Loucy (cell line): Measurements from ENCODE around the gene PRSS12.

Source experiments
- H2AFZ ChIP-seq: fragments of 200-600 bp; sonication (generic); 2 replicates; pipeline ENCODE4 v1.6.0; 2016; ENCODE audit warnings: antibody characterized with exemption, mild to moderate bottlenecking, low read length, moderate library complexity
- H3F3A ChIP-seq: fragments of 200-600 bp; 2 replicates; pipeline ENCODE4 v1.6.0; 2016; ENCODE audit warnings: antibody characterized with exemption, low read depth, mild to moderate bottlenecking
- H3K27me3 ChIP-seq: fragments of 200-600 bp; sonication (generic); 2 replicates; pipeline ENCODE4 v1.6.1; 2014; ENCODE audit warnings: low read length, mild to moderate bottlenecking; ENCODE audit not compliant: insufficient read depth, poor library complexity, severe bottlenecking
- H3K36me3 ChIP-seq: fragments of 200-600 bp; sonication (generic); 2 replicates; pipeline ENCODE4 v1.6.1; 2016; ENCODE audit warnings: low read length; ENCODE audit not compliant: insufficient read depth
- H3K4me1 ChIP-seq: fragments of 200-600 bp; sonication (generic); 2 replicates; pipeline ENCODE4 v1.5.1; 2014; ENCODE audit warnings: low read length, mild to moderate bottlenecking; ENCODE audit not compliant: insufficient read depth, poor library complexity, severe bottlenecking
- H3K4me2 ChIP-seq: fragments of 200-600 bp; sonication (generic); 2 replicates; pipeline ENCODE4 v1.6.0; 2014; ENCODE audit warnings: antibody characterized with exemption, low read length, low read depth, mild to moderate bottlenecking; ENCODE audit not compliant: poor library complexity, severe bottlenecking
- H3K4me3 ChIP-seq: fragments of 200-600 bp; sonication (generic); 2 replicates; pipeline ENCODE4 v1.5.1; 2014; ENCODE audit warnings: low read length, mild to moderate bottlenecking, mixed read lengths; ENCODE audit not compliant: poor library complexity, severe bottlenecking
- H3K79me2 ChIP-seq: fragments of 200-600 bp; sonication (generic); 2 replicates; pipeline ENCODE4 v1.6.1; 2014; ENCODE audit warnings: low read length; ENCODE audit not compliant: insufficient read depth
- H3K9ac ChIP-seq: fragments of 200-600 bp; sonication (generic); 2 replicates; pipeline ENCODE4 v1.6.0; 2014; ENCODE audit warnings: mild to moderate bottlenecking, low read depth, low read length, moderate library complexity; ENCODE audit not compliant: poor library complexity, severe bottlenecking
- H3K9me2 ChIP-seq: fragments of 200-600 bp; sonication (generic); replicated peaks from 2 replicates; pipeline ENCODE4 v1.6.1; 2016; ENCODE audit warnings: low read depth, low read length, mixed read lengths
- H3K9me3 ChIP-seq: fragments of 200-600 bp; sonication (generic); 2 replicates; pipeline ENCODE4 v1.6.1; 2014; ENCODE audit warnings: mild to moderate bottlenecking, antibody characterized with exemption, low read length, low read depth; ENCODE audit not compliant: insufficient read depth
- H4K20me1 ChIP-seq: fragments of 200-600 bp; sonication (generic); 2 replicates; pipeline ENCODE4 v1.6.0; 2014; ENCODE audit warnings: antibody characterized with exemption, low read length, mild to moderate bottlenecking; ENCODE audit not compliant: insufficient read depth, poor library complexity, severe bottlenecking
- EZH2phosphoT487 ChIP-seq: fragments of 200-600 bp; IDR thresholded peaks from 2 replicates; pipeline ENCODE4 v1.6.1; 2018; ENCODE audit warnings: antibody characterized with exemption, mild to moderate bottlenecking, moderate library complexity, borderline replicate concordance
- TF ChIP-seq, protein P1 (sequence below): fragments of 200-600 bp; sonication (generic); conservative IDR thresholded peaks from 2 replicates; pipeline ENCODE4 v1.5.1; 2014; ENCODE audit warnings: mild to moderate bottlenecking, antibody characterized with exemption, low read length

PRSS12 gene

DNA sequence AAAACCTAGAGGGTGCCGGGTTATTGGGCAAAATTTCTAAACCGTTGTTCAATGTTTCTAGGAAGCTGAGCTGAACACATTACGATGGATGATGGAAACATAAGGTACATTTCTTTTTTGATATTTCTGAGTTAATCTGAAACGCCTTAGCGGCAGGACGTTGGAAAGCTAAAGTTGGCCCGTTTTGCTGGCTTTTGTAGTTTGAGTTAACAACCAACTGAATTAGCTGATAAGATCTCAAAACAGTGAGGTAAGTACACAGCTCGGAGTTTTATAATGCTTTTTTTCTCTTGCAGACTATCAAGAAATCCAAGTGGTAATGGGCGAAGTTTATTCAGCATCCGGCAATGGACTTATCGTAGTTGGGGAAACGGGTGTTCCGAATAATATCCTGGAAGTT is 73.5 kb downstream of the PRSS12 start:
- no peaks in the 10 kb centered on the region for H3K9me3 ChIP-seq
- peak overlapping the region; percentile 82 for H3K4me2 ChIP-seq
- peaks cover 8% of the 10 kb centered on the region; the same call in 1 of the 2 replicates for H3K36me3 ChIP-seq
- H3K27me3 ChIP-seq = no peaks in the 10 kb centered on the region
- H3K4me1 ChIP-seq = peaks cover 26% of the 10 kb centered on the region
- peak overlapping the region; percentile 83 for H2AFZ ChIP-seq
- H4K20me1 ChIP-seq = peaks cover 34% of the 10 kb centered on the region
- peak overlapping the region; percentile 92 for H3K9ac ChIP-seq
- H3K79me2 ChIP-seq = peaks cover 35% of the 10 kb centered on the region
- no peaks in the 10 kb centered on the region for H3K9me2 ChIP-seq
- H3K4me3 ChIP-seq = peak overlapping the region; percentile 91
- H3F3A ChIP-seq = 0 out of 2 replicates have a peak, but pooled peaks cover 3% of the 10 kb centered on the region
- no peak for TF ChIP-seq EZH2phosphoT487
- TF ChIP-seq, protein P1, sequence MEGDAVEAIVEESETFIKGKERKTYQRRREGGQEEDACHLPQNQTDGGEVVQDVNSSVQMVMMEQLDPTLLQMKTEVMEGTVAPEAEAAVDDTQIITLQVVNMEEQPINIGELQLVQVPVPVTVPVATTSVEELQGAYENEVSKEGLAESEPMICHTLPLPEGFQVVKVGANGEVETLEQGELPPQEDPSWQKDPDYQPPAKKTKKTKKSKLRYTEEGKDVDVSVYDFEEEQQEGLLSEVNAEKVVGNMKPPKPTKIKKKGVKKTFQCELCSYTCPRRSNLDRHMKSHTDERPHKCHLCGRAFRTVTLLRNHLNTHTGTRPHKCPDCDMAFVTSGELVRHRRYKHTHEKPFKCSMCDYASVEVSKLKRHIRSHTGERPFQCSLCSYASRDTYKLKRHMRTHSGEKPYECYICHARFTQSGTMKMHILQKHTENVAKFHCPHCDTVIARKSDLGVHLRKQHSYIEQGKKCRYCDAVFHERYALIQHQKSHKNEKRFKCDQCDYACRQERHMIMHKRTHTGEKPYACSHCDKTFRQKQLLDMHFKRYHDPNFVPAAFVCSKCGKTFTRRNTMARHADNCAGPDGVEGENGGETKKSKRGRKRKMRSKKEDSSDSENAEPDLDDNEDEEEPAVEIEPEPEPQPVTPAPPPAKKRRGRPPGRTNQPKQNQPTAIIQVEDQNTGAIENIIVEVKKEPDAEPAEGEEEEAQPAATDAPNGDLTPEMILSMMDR = no peak

DNA sequence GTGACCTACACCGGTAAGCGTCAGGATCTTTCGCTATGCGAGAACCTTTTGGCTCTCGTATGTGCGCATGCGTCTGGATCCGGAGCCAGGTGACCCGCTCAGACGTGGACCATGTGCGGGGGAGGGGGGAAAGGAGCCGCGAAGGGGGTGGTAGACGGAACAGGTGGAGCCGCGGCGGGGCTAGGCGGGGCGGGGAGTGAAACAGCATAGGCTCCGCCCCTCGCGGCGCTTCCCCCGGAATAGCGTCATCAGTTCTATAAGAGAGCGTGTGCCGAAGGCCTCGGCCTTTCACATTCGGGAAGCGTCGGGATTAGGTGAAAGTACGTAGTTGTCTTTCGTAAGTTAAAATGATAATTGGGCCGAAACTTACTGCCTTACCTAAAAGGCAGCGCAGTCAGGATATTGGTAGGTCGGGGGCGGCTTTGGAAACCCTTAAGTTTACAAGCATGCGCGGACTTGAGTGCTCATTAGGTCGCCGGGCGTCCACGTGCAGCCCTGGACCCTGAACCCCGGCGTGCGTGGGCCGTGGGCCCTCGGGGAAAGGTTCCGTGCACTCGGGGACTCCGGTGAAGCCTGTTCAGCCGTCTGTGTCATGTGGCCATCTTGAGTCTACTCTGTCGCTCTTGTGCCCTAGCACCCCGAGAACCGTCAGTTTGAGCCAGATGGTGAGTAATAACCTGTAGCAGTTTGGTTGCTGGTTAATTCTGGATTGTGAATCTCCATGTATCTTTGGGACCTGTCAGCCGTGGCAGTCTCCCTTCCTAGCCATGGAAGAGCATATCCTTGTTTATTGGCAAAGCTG is 74.1 kb downstream of the PRSS12 start:
- Histone ChIP-seq H3K9me3 (no peaks in the 10 kb centered on the region), H3F3A (0 out of 2 replicates have a peak, but pooled peaks cover 3% of the 10 kb centered on the region), H3K9me2 (no peaks in the 10 kb centered on the region), H2AFZ (peak overlapping the region; percentile 83), H3K27me3 (no peaks in the 10 kb centered on the region), H3K4me2 (peak overlapping the region; percentile 82), H3K4me1 (peaks cover 28% of the 10 kb centered on the region), H3K9ac (peak overlapping the region; percentile 92), H3K36me3 (peaks cover 8% of the 10 kb centered on the region; the same call in 1 of the 2 replicates), H3K79me2 (peaks cover 35% of the 10 kb centered on the region), H3K4me3 (peak overlapping the region; percentile 91), H4K20me1 (peaks cover 34% of the 10 kb centered on the region)
- no peak for TF ChIP-seq EZH2phosphoT487
- TF ChIP-seq, protein P1 = no peak

DNA sequence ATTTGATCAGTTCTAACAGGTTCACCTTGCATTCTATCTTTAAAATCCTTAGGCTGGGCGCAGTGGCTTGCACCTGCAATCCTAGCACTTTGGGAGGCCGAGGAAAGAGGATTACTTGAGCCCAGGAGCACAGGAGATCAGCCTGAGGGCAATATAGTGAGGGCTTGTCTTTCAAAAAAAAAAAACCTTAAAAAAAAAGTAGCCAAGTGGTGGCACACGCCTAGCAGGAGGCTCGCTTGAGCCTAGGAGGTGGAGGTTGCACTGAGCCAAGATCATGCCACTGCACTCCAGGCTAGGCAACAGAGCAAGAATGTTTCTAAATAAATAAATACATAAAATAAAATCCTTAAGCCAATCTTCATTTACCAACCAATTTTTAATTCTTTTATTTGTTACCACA is 75.6 kb downstream of the PRSS12 start:
- no peaks in the 10 kb centered on the region for H3K27me3 ChIP-seq
- H2AFZ ChIP-seq = no peak overlapping the region
- H3K9ac ChIP-seq = peak overlapping the region; percentile 92
- no peaks in the 10 kb centered on the region for H3K9me2 ChIP-seq
- peak overlapping the region; percentile 91 for H3K4me3 ChIP-seq
- no peaks in the 10 kb centered on the region for H3F3A ChIP-seq
- H3K9me3 ChIP-seq = no peaks in the 10 kb centered on the region
- peaks cover 33% of the 10 kb centered on the region for H4K20me1 ChIP-seq
- peaks cover 35% of the 10 kb centered on the region for H3K79me2 ChIP-seq
- TF ChIP-seq, protein P1 = no peak
- H3K36me3 ChIP-seq = peaks cover 8% of the 10 kb centered on the region; the same call in 1 of the 2 replicates
- peaks cover 30% of the 10 kb centered on the region for H3K4me1 ChIP-seq
- peak overlapping the region; percentile 82 for H3K4me2 ChIP-seq
